Fibroblast of villous mesenchyme (primary cell): ENCODE data around the gene RASGRP2. TPM values are rescaled to one million over a fixed set of nuclear protein-coding genes. Genes with fewer than 3 reads are reported as not detected.

Source experiments
- DNase-seq: peaks from one replicate; pipeline ENCODE4 v3.0.0-alpha.2; 2010; ENCODE audit warnings: low read depth
- H3K4me3 ChIP-seq: 2 replicates; pipeline ENCODE4 v1.5.1; 2011; ENCODE audit warnings: low read depth, mild to moderate bottlenecking, low read length
- CTCF ChIP-seq: IDR thresholded peaks from 2 replicates; pipeline ENCODE4 v1.5.1; 2012; ENCODE audit warnings: low read depth, mild to moderate bottlenecking, low read length; ENCODE audit not compliant: insufficient read depth
- total RNA-seq: library from RNA; depleted of rRNA; stranded (reverse); fragments of >200 nt; gene quantifications from 2 replicates; pipeline ENCODE4 v1.2.3, GENCODE V29; 2012

The RASGRP2 gene
- total RNA-seq, 1 donor: 12.5 TPM

DNA sequence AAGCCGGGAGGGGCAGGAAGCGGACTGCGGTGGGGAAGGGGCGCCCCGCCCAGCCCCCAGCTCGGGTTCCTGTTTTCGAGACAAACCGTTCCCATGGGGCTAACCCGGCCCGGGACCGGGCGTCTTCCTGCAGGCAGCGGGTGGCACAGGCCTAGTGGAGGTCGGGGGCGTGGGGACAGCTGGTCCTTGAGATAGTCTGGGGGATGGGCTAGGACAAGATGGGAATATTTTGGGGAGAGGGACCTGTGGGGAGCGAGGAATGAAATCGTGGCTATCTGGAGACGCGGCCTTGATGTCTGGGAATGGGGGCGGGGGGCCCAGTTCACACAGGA lies 1.2 kb upstream of the RASGRP2 start:
- DNase-seq: peak; percentile 21
- H3K4me3 ChIP-seq: peak overlapping the region; percentile 67
- no peak for TF ChIP-seq CTCF

GRCh38 chr11:64744544-64745188 lies 724 bp upstream of the RASGRP2 start:
- no peak for DNase-seq
- H3K4me3 ChIP-seq: peak overlapping the region; percentile 67

DNA sequence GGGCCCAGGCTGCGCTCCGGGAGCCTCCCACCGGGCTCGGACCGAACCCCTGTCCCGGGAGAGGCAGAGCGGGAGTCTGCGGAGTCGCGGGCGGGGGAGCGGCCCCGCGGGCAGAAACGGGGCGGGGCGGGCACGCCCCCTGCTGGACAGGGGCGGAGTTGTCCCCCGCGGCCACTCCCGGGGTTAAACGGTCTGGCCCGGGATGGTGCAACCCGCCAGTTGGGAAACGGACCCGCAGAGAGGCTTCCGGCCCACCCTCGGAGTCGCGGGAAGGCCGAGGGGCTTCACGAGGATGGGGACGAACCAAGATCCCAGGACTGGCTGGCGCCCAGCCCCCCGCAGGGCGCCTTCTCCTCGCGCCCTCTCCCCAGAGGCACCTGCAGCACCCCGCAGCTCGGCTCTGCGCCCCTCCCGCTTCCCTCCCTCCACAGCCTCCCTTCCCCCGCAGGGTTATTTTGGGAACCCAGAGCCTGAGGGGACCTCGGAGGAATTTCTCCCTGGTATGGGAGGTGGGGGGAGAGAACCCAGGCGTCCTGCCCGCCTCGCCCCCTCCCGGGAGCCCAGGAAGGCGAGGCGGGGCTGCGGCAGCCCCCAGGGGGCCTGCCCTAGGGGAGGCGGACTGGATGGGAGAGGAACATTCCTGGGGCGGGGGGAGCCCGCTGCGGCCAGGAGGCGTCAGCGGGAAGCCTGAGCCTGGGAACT lies 902 bp downstream of the RASGRP2 start:
- peak; percentile 85 for TF ChIP-seq CTCF
- peak overlapping the region; percentile 67 for H3K4me3 ChIP-seq
- peak; percentile 70 for DNase-seq

More at GRCh38 chr11:64744544-64745188, 724 bp upstream of the RASGRP2 start:
- TF ChIP-seq CTCF: no peak

- peak overlapping the region; percentile 67 for H3K4me3 ChIP-seq
- DNase-seq: peak; percentile 16
- no peak for TF ChIP-seq CTCF
Measured at GRCh38 chr11:64742087-64742888, 1.7 kb downstream of the RASGRP2 start.

DNA sequence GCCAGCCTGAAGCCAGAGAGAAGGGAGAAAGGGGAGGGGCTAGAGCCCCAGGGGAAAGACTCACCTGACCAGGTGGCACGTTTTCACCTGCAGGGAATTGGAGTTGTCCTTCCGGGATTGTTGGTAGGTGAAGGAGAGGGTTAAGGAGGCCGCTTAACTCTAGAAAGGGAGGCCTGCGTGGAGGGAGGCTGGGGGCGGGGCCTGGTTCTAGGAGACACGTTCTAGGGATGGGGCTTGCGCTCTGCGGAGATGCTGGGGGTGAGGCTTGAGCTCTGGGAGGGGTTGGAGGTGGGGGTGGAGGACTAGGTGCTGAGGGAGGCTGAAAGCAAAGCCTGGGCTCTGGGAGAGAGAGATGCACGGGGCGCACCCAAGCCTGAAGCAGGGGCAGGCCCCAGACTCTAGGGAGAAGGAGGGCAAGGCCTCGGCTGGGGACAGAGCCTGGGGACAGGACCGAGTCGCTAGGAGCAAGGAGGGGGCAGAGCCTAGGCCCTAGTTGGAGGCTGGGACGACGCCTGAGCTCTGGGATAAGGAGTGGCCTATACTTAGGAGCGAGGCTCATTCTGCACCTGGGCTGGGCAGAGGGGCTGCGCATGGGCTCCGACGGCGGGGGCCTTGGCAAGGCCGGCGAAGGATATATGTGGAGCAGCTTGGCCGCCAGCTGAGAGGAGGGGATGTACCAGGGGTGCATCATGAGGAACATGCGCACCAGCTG lies 2.4 kb downstream of the RASGRP2 start:
- TF ChIP-seq CTCF: no peak
- no peak for DNase-seq
- peak overlapping the region; percentile 67 for H3K4me3 ChIP-seq

DNA sequence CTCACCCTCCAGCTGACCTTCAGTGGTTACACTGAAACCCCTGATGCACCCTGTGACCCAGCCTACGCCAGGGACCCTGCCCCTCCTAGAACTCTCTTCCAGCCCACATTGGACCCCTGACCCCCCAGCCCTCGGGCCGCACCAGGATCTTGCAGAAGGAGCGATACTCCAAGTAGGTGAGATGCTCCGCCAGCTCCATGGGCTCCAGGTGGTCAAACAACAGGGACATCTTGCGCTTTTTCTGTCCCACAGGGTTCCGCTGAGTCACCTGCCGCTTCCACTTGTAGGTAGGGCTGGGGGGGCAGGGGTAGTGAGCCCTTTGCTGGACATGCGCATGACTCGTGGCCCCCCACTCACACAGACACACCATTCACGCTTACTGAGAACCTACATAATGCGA lies 4.1 kb downstream of the RASGRP2 start:
- no peak for TF ChIP-seq CTCF
- no peak overlapping the region for H3K4me3 ChIP-seq

More for the DNA sequence above, 4.1 kb downstream of the RASGRP2 start:
- no peak for DNase-seq
